Measurements from ENCODE around the gene SLC12A2.

The SLC12A2 gene

DNA sequence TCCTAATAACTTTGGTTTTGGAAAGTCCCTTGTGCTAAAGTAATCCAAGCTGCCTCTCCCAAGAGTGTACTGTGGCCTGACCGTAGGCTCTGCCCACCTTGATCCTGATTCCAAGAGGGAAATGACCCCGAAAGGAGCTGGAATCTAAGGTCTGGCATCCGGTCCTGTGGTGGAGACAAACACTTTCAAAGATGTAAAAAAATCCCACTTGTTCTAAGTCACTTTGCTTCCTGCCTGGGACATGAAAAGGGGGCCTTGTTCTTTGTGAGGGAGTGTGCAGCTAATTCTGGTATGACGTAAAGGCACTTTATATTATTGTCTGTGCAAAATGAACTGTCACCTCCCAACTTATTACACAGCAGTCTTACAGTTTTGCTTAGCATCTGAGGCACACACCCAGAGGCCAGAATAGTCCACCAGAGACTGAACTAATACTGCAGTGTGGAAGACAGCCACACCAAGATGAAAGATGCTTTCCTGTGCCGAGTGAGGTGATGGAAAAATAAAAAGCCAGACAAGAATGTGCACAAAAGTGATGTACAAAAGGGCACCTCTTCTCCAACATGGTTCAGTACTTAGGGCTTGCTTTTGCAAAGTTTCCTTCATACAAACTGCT lies 128.7 kb downstream of the SLC12A2 start:
- DNase-seq (ENCODE audit: low read depth) = no peak
- TF ChIP-seq, protein P1, sequence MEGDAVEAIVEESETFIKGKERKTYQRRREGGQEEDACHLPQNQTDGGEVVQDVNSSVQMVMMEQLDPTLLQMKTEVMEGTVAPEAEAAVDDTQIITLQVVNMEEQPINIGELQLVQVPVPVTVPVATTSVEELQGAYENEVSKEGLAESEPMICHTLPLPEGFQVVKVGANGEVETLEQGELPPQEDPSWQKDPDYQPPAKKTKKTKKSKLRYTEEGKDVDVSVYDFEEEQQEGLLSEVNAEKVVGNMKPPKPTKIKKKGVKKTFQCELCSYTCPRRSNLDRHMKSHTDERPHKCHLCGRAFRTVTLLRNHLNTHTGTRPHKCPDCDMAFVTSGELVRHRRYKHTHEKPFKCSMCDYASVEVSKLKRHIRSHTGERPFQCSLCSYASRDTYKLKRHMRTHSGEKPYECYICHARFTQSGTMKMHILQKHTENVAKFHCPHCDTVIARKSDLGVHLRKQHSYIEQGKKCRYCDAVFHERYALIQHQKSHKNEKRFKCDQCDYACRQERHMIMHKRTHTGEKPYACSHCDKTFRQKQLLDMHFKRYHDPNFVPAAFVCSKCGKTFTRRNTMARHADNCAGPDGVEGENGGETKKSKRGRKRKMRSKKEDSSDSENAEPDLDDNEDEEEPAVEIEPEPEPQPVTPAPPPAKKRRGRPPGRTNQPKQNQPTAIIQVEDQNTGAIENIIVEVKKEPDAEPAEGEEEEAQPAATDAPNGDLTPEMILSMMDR (IDR thresholded peaks at IDR 0.05; ENCODE audit: control insufficient read depth, extremely low read depth, insufficient read depth) = no peak
- no peak overlapping the region for H3K4me3 ChIP-seq (ENCODE audit: low read depth, low read length)

- peak; percentile 54 for DNase-seq (ENCODE audit: low read depth)
- H3K4me3 ChIP-seq (ENCODE audit: low read depth, low read length) = no peak overlapping the region
- TF ChIP-seq, protein P1 (IDR thresholded peaks at IDR 0.05; ENCODE audit: control insufficient read depth, extremely low read depth, insufficient read depth) = peak; percentile 81
Observed at GRCh38 chr5:128213340-128213739, 129.8 kb downstream of the SLC12A2 start.

DNA sequence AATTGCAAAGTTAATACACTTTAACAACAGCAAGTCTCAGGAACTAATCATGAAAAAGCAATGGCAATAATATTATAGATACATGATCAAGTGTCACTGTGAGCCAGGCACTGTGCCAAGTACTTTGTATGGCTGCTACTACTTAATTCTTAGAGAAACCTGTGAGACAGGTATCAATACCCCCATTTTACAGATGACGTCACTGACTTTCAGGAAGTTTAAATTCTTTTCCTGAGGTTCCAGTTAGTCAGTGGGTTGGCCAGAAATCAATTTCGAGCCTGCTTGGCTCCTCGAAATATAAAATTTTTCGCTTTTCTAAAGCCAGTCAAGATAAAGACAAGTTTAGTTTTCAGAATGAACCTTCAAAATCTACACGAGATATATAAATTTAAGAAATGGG lies 130.3 kb downstream of the SLC12A2 start:
- TF ChIP-seq, protein P1 (IDR thresholded peaks at IDR 0.05; ENCODE audit: control insufficient read depth, extremely low read depth, insufficient read depth) = no peak
- DNase-seq (ENCODE audit: low read depth) = no peak
- H3K4me3 ChIP-seq (ENCODE audit: low read depth, low read length) = no peak overlapping the region

- no peak for DNase-seq (ENCODE audit: low read depth)
- TF ChIP-seq, protein P1 (IDR thresholded peaks at IDR 0.05; ENCODE audit: control insufficient read depth, extremely low read depth, insufficient read depth) = no peak
- no peak overlapping the region for H3K4me3 ChIP-seq (ENCODE audit: low read depth, low read length)
Observed at GRCh38 chr5:128216285-128216684, 132.7 kb downstream of the SLC12A2 start.

- no peak for DNase-seq (ENCODE audit: low read depth)
Observed at GRCh38 chr5:128216860-128217531, 133.4 kb downstream of the SLC12A2 start.

GRCh38 chr5:128220841-128221240 lies 137.3 kb downstream of the SLC12A2 start:
- TF ChIP-seq, protein P1 (IDR thresholded peaks at IDR 0.05; ENCODE audit: control insufficient read depth, extremely low read depth, insufficient read depth) = no peak
- no peak overlapping the region for H3K4me3 ChIP-seq (ENCODE audit: low read depth, low read length)

More at GRCh38 chr5:128216860-128217531, 133.4 kb downstream of the SLC12A2 start:
- H3K4me3 ChIP-seq (ENCODE audit: low read depth, low read length) = no peak overlapping the region
- TF ChIP-seq, protein P1 (IDR thresholded peaks at IDR 0.05; ENCODE audit: control insufficient read depth, extremely low read depth, insufficient read depth) = no peak

More at GRCh38 chr5:128220841-128221240, 137.3 kb downstream of the SLC12A2 start:
- DNase-seq (ENCODE audit: low read depth) = no peak
